Tibial nerve (tissue), 4 donors: ENCODE results near the gene PDSS2.

Experiments used
- CTCF ChIP-seq, 5 experiments: fragments of 200-600 bp in 3 of 5; fragments of 450-650 bp in 2 of 5; sonication (generic) in 3 of 5; IDR thresholded peaks; one replicate each; pipeline ENCODE4 v1.5.1; 2016 to 2019; ENCODE audit warnings: antibody characterized with exemption in 5 of 5, mild to moderate bottlenecking in 3 of 5, moderate library complexity in 2 of 5
- EP300 ChIP-seq, 2 donors: sonication (generic); formaldehyde crosslinking; IDR thresholded peaks; one replicate each; pipeline ENCODE4 v1.6.1; 2017; ENCODE audit warnings: antibody characterized with exemption in 2 of 2, mild to moderate bottlenecking in 1 of 2

GRCh38 chr6:107246249-107246971, 213.0 kb downstream of the PDSS2 start:
- TF ChIP-seq EP300 (IDR thresholded peaks at IDR 0.05) (no peak), CTCF (IDR thresholded peaks at IDR 0.05) (no peak)
